HCT116 (cell line): Measurements from ENCODE around the gene CCDC182. TPM values are rescaled to one million over a fixed set of nuclear protein-coding genes. Genes with fewer than 3 reads are reported as not detected.

Source experiments
- ATAC-seq: fragments of 200-7000 bp; cut with Tn5 transposase; 2 replicates; pipeline ENCODE4 v1.9.1; 2020; ENCODE audit warnings: mild to moderate bottlenecking, moderate library complexity
- BruUV-seq: library from RNA; stranded (reverse); fragments of 400-500 nt; replicated peaks from 2 replicates; lab custom pipeline; 2021; lab: Mats Ljungman, UMichigan
- CTCF ChIA-PET: fragments of 300-600 bp; sonication (Branson Sonifier 250); formaldehyde crosslinking; loops from one replicate; lab custom pipeline; 2021; ENCODE audit warnings: antibody characterized with exemption; lab: Charles Lee
- POLR2A ChIA-PET: fragments of 300-600, 350-600 bp; sonication (Branson Sonifier 250); formaldehyde crosslinking; loops from one replicate; lab custom pipeline; 2021; ENCODE audit warnings: antibody characterized with exemption; lab: Charles Lee
- RAD21 ChIA-PET, 2 experiments: fragments of 300-600 bp; sonication (Branson Sonifier 250); formaldehyde crosslinking; loops; one replicate each; lab custom pipeline; 2023; ENCODE audit warnings: low total read pairs in 2 of 2; ENCODE audit not compliant: uncharacterized antibody in 2 of 2, unreplicated experiment in 2 of 2, low non-redundant PET in 1 of 2; lab: Charles Lee
- DNase-seq: peaks from one replicate; pipeline ENCODE4 v3.0.0-alpha.2; 2010; ENCODE audit warnings: low read depth, low spot score
- H2AFZ ChIP-seq: fragments of 200-600 bp; shearing (Covaris generic), sonication (generic); 2 replicates; pipeline ENCODE4 v1.6.1; 2017; ENCODE audit warnings: low read depth, mixed run types, mixed read lengths, antibody characterized with exemption, low read length; ENCODE audit not compliant: poor library complexity, severe bottlenecking
- H3K27ac ChIP-seq: 2 replicates; pipeline ENCODE4 v1.5.1; 2012; ENCODE audit warnings: low read depth, low read length
- H3K27me3 ChIP-seq: fragments of 200-600 bp; sonication (generic); 2 replicates; pipeline ENCODE4 v1.6.1; 2016; ENCODE audit warnings: mixed run types, low read length, mixed read lengths; ENCODE audit not compliant: insufficient read depth
- H3K36me3 ChIP-seq, 2 experiments: fragments of 200-500 bp in 1 of 2; fragments of 200-600 bp in 1 of 2; sonication (Bioruptor generic) in 1 of 2; sonication (generic) in 1 of 2; 2 replicates each; pipeline versions ENCODE4 v1.5.1 to v1.6.1; 2014 to 2016; ENCODE audit warnings: low read length in 2 of 2, inconsistent platforms in 1 of 2, mixed read lengths in 1 of 2, mixed run types in 1 of 2; ENCODE audit not compliant: insufficient read depth in 2 of 2, control insufficient read depth in 1 of 2
- H3K4me1 ChIP-seq, 2 experiments: fragments of 200-600 bp in 1 of 2; sonication (generic) in 1 of 2; 2 replicates each; pipeline versions ENCODE4 v1.5.1 to v1.6.1; 2012 to 2017; ENCODE audit warnings: low read length in 2 of 2, inconsistent platforms in 1 of 2, mild to moderate bottlenecking in 1 of 2, mixed read lengths in 1 of 2, mixed run types in 1 of 2, moderate library complexity in 1 of 2; ENCODE audit not compliant: insufficient read depth in 2 of 2, control insufficient read depth in 1 of 2
- H3K4me2 ChIP-seq: fragments of 200-600 bp; sonication (generic); 2 replicates; pipeline ENCODE4 v1.6.1; 2017; ENCODE audit warnings: mixed run types, low read length, mixed read lengths
- H3K4me3 ChIP-seq, 2 experiments: fragments of 200-600 bp in 1 of 2; sonication (generic) in 1 of 2; replicated peaks in 1 of 2; 2 replicates each; pipeline ENCODE4 v1.5.1; 2011 to 2016; ENCODE audit warnings: low read length in 2 of 2, control low read depth in 1 of 2, low read depth in 1 of 2, mild to moderate bottlenecking in 1 of 2, mixed read lengths in 1 of 2, mixed run types in 1 of 2
- H3K79me2 ChIP-seq: fragments of 200-600 bp; sonication (generic); 2 replicates; pipeline ENCODE4 v1.6.1; 2017; ENCODE audit warnings: mild to moderate bottlenecking, mixed run types, low read length, moderate library complexity, mixed read lengths; ENCODE audit not compliant: insufficient read depth
- H3K9ac ChIP-seq: fragments of 200-600 bp; sonication (generic); 2 replicates; pipeline ENCODE4 v1.6.1; 2016; ENCODE audit warnings: low read length, mixed read lengths
- H3K9me2 ChIP-seq: fragments of 200-600 bp; sonication (generic), shearing (Covaris generic); 2 replicates; pipeline ENCODE4 v1.6.1; 2017; ENCODE audit warnings: mixed run types, mild to moderate bottlenecking, moderate library complexity; ENCODE audit not compliant: insufficient read depth
- H3K9me3 ChIP-seq, 2 experiments: fragments of 200-500 bp in 1 of 2; fragments of 200-600 bp in 1 of 2; sonication (Bioruptor generic) in 1 of 2; sonication (generic) in 1 of 2; 2 replicates each; pipeline ENCODE4 v1.6.1; 2014 to 2017; ENCODE audit warnings: low read length in 2 of 2, mixed read lengths in 2 of 2, inconsistent platforms in 1 of 2, low read depth in 1 of 2, mild to moderate bottlenecking in 1 of 2, mixed run types in 1 of 2, moderate library complexity in 1 of 2; ENCODE audit not compliant: control insufficient read depth in 1 of 2, insufficient read depth in 1 of 2
- H4K20me1 ChIP-seq: fragments of 200-600 bp; sonication (generic), shearing (Covaris generic); 2 replicates; pipeline ENCODE4 v1.6.1; 2017; ENCODE audit warnings: mixed run types, mild to moderate bottlenecking, moderate library complexity; ENCODE audit not compliant: insufficient read depth
- ATF3 ChIP-seq: IDR thresholded peaks from 2 replicates; pipeline ENCODE4 v1.6.1; 2012
- CTCF ChIP-seq, 3 experiments: fragments of 200-600 bp in 1 of 3; sonication (generic) in 1 of 3; IDR thresholded peaks in 2 of 3; conservative IDR thresholded peaks in 1 of 3; 2 replicates each; pipeline ENCODE4 v1.5.1; 2012 to 2017; ENCODE audit warnings: low read depth in 2 of 3, low read length in 2 of 3, antibody characterized with exemption in 1 of 3, borderline replicate concordance in 1 of 3, control low read depth in 1 of 3, mild to moderate bottlenecking in 1 of 3, mixed read lengths in 1 of 3, mixed run types in 1 of 3, moderate library complexity in 1 of 3; ENCODE audit not compliant: insufficient read depth in 1 of 3
- JUND ChIP-seq: IDR thresholded peaks from 2 replicates; pipeline ENCODE4 v1.6.1; 2012
- POLR2A ChIP-seq: IDR thresholded peaks from 2 replicates; pipeline ENCODE4 v1.7.0; 2011; ENCODE audit warnings: borderline replicate concordance; ENCODE audit not compliant: insufficient read depth, insufficient read length; ENCODE audit errors: extremely low read depth
- POLR2AphosphoS5 ChIP-seq: IDR thresholded peaks from 2 replicates; pipeline ENCODE4 v1.6.1; 2011; ENCODE audit warnings: mild to moderate bottlenecking, low read depth, low read length, moderate library complexity
- SP1 ChIP-seq: IDR thresholded peaks from 2 replicates; pipeline ENCODE4 v1.6.1; 2012; ENCODE audit warnings: low read depth
- ZNF274 ChIP-seq: fragments of 200-500 bp; sonication (Bioruptor generic); IDR thresholded peaks from 2 replicates; pipeline ENCODE4 v1.6.1; 2014; ENCODE audit warnings: mild to moderate bottlenecking, low read depth, low read length, inconsistent platforms
- intact Hi-C: fragments of 100-400 bp; cut with micrococcal nuclease; formaldehyde crosslinking; loops from 2 replicates; pipeline ENCODE4 v1.10.0; 2022
- total RNA-seq: library from RNA; stranded (reverse); gene quantifications from one replicate; pipeline ENCODE4 v1.2.1, GENCODE V29; 2021; ENCODE audit not compliant: unreplicated experiment

The CCDC182 gene
- total RNA-seq, 1 experiment from 2014 or later = not detected

GRCh38 chr17:57767561-57767960 is 22.5 kb upstream of the CCDC182 start:
- BruUV-seq = no TSS peak
- H3K79me2 ChIP-seq = no peaks in the 10 kb centered on the region
- H4K20me1 ChIP-seq = no peaks in the 10 kb centered on the region
- POLR2A ChIA-PET = no interaction called here
- TF ChIP-seq POLR2AphosphoS5 = no peak
- TF ChIP-seq SP1 = no peak
- no peak for TF ChIP-seq ATF3
- TF ChIP-seq POLR2A = no peak
- no peak for TF ChIP-seq CTCF (IDR thresholded peaks at IDR 0.05 in 2 of 3, conservative IDR thresholded peaks at IDR 0.05 in 1 of 3; ENCODE audit: borderline replicate concordance in 1 of 3, insufficient read depth in 1 of 3, low read depth in 2 of 3, low read length in 2 of 3)
- no peak for TF ChIP-seq JUND
- no peak for TF ChIP-seq ZNF274
- H3K36me3 ChIP-seq = no peaks in the 10 kb centered on the region
- no peak overlapping the region for H3K9ac ChIP-seq
- CTCF ChIA-PET = interaction anchor here (0.7 to 1.6 kb wide), 2 partner anchors 16 to 403 kb away, joined by 3 to 7 read pairs; no protein-coding TSS in a partner anchor
- DNase-seq = no peak
- no peak overlapping the region for H3K27ac ChIP-seq
- H3K9me2 ChIP-seq = no peaks in the 10 kb centered on the region
- peaks cover 40% of the 10 kb centered on the region for H3K27me3 ChIP-seq
- no peak overlapping the region for H3K4me2 ChIP-seq
- H3K4me1 ChIP-seq = no peaks in the 10 kb centered on the region
- no peaks in the 10 kb centered on the region for H3K9me3 ChIP-seq
- RAD21 ChIA-PET = interaction anchor here in 1 of 2 experiments (0.7 kb wide), 1 partner anchor 21 kb away, joined by 9 read pairs; no protein-coding TSS in a partner anchor
- H3K4me3 ChIP-seq = no peak overlapping the region
- intact Hi-C loops = no loop called here
- H2AFZ ChIP-seq = no peak overlapping the region
- ATAC-seq = no peak
